ENCODE data around the gene TP53BP1.
A peak's percentile ranks its signal among the peaks of the same experiment; 100 is the strongest.

The TP53BP1 gene

GRCh38 chr15:43515741-43516140 lies 22.8 kb upstream of the TP53BP1 start:
- Histone ChIP-seq H3K36me3 (ENCODE audit: insufficient read depth, low read length) (peaks cover 4% of the 10 kb centered on the region), H3K27me3 (ENCODE audit: insufficient read depth, low read length) (no peaks in the 10 kb centered on the region), H2AFZ (ENCODE audit: low read depth, low read length) (no peak overlapping the region), H3K4me3 (ENCODE audit: low read length) (peak overlapping the region; percentile 55), H3K9me3 (ENCODE audit: low read length) (no peaks in the 10 kb centered on the region), H3K4me1 (ENCODE audit: insufficient read depth, low read length) (peaks cover 66% of the 10 kb centered on the region)

- Histone ChIP-seq H2AFZ (ENCODE audit: low read depth, low read length) (no peak overlapping the region), H3K4me1 (ENCODE audit: insufficient read depth, low read length) (peaks cover 69% of the 10 kb centered on the region), H3K27me3 (ENCODE audit: insufficient read depth, low read length) (no peaks in the 10 kb centered on the region), H3K9me3 (ENCODE audit: low read length) (no peaks in the 10 kb centered on the region), H3K36me3 (ENCODE audit: insufficient read depth, low read length) (no peaks in the 10 kb centered on the region), H3K4me3 (ENCODE audit: low read length) (no peak overlapping the region)
These were observed 21.5 kb upstream of the TP53BP1 start for GRCh38 chr15:43514241-43515057.

GRCh38 chr15:43513550-43513949 lies 20.6 kb upstream of the TP53BP1 start:
- Histone ChIP-seq H3K4me3 (ENCODE audit: low read length) (no peak overlapping the region), H3K27me3 (ENCODE audit: insufficient read depth, low read length) (no peaks in the 10 kb centered on the region)

GRCh38 chr15:43511012-43511885 lies 18.3 kb upstream of the TP53BP1 start:
- Histone ChIP-seq H2AFZ (ENCODE audit: low read depth, low read length) (peak overlapping the region; percentile 0), H3K4me3 (ENCODE audit: low read length) (peak overlapping the region; percentile 53), H3K27me3 (ENCODE audit: insufficient read depth, low read length) (no peaks in the 10 kb centered on the region), H3K9me3 (ENCODE audit: low read length) (no peaks in the 10 kb centered on the region), H3K4me1 (ENCODE audit: insufficient read depth, low read length) (peaks cover 53% of the 10 kb centered on the region), H3K36me3 (ENCODE audit: insufficient read depth, low read length) (no peaks in the 10 kb centered on the region)

More at GRCh38 chr15:43513550-43513949, 20.6 kb upstream of the TP53BP1 start:
- Histone ChIP-seq H3K4me1 (ENCODE audit: insufficient read depth, low read length) (peaks cover 68% of the 10 kb centered on the region), H2AFZ (ENCODE audit: low read depth, low read length) (no peak overlapping the region), H3K36me3 (ENCODE audit: insufficient read depth, low read length) (no peaks in the 10 kb centered on the region), H3K9me3 (ENCODE audit: low read length) (no peaks in the 10 kb centered on the region)

GRCh38 chr15:43510200-43511011 lies 17.4 kb upstream of the TP53BP1 start:
- no peaks in the 10 kb centered on the region for H3K27me3 ChIP-seq (ENCODE audit: insufficient read depth, low read length)
- H3K4me1 ChIP-seq (ENCODE audit: insufficient read depth, low read length) = peaks cover 53% of the 10 kb centered on the region
- peak overlapping the region; percentile 67 for H3K4me3 ChIP-seq (ENCODE audit: low read length)
- no peaks in the 10 kb centered on the region for H3K9me3 ChIP-seq (ENCODE audit: low read length)
- peak overlapping the region; percentile 46 for H2AFZ ChIP-seq (ENCODE audit: low read depth, low read length)
- H3K36me3 ChIP-seq (ENCODE audit: insufficient read depth, low read length) = no peaks in the 10 kb centered on the region

- Histone ChIP-seq H2AFZ (ENCODE audit: low read depth, low read length) (no peak overlapping the region), H3K36me3 (ENCODE audit: insufficient read depth, low read length) (no peaks in the 10 kb centered on the region), H3K4me3 (ENCODE audit: low read length) (peak overlapping the region; percentile 67), H3K9me3 (ENCODE audit: low read length) (no peaks in the 10 kb centered on the region), H3K4me1 (ENCODE audit: insufficient read depth, low read length) (peaks cover 50% of the 10 kb centered on the region), H3K27me3 (ENCODE audit: insufficient read depth, low read length) (no peaks in the 10 kb centered on the region)
These were observed 16.8 kb upstream of the TP53BP1 start for GRCh38 chr15:43509660-43510199.

- H3K9me3 ChIP-seq (ENCODE audit: low read length) = no peaks in the 10 kb centered on the region
- no peak overlapping the region for H2AFZ ChIP-seq (ENCODE audit: low read depth, low read length)
- no peaks in the 10 kb centered on the region for H3K27me3 ChIP-seq (ENCODE audit: insufficient read depth, low read length)
- no peaks in the 10 kb centered on the region for H3K36me3 ChIP-seq (ENCODE audit: insufficient read depth, low read length)
- H3K4me3 ChIP-seq (ENCODE audit: low read length) = peak overlapping the region; percentile 67
- peaks cover 45% of the 10 kb centered on the region for H3K4me1 ChIP-seq (ENCODE audit: insufficient read depth, low read length)
These were observed 16.2 kb upstream of the TP53BP1 start for GRCh38 chr15:43508991-43509659.

- Histone ChIP-seq H2AFZ (ENCODE audit: low read depth, low read length) (no peak overlapping the region), H3K27me3 (ENCODE audit: insufficient read depth, low read length) (no peaks in the 10 kb centered on the region), H3K9me3 (ENCODE audit: low read length) (no peaks in the 10 kb centered on the region), H3K4me1 (ENCODE audit: insufficient read depth, low read length) (peaks cover 38% of the 10 kb centered on the region), H3K4me3 (ENCODE audit: low read length) (peak overlapping the region; percentile 67), H3K36me3 (ENCODE audit: insufficient read depth, low read length) (no peaks in the 10 kb centered on the region)
These were observed 15.5 kb upstream of the TP53BP1 start for GRCh38 chr15:43508421-43508820.

GRCh38 chr15:43505738-43506137 lies 12.8 kb upstream of the TP53BP1 start:
- no peaks in the 10 kb centered on the region for H3K9me3 ChIP-seq (ENCODE audit: low read length)
- H3K36me3 ChIP-seq (ENCODE audit: insufficient read depth, low read length) = no peaks in the 10 kb centered on the region
- H3K4me3 ChIP-seq (ENCODE audit: low read length) = no peak overlapping the region
- peaks cover 27% of the 10 kb centered on the region for H3K4me1 ChIP-seq (ENCODE audit: insufficient read depth, low read length)
- H2AFZ ChIP-seq (ENCODE audit: low read depth, low read length) = no peak overlapping the region
- no peaks in the 10 kb centered on the region for H3K27me3 ChIP-seq (ENCODE audit: insufficient read depth, low read length)

- no peaks in the 10 kb centered on the region for H3K27me3 ChIP-seq (ENCODE audit: insufficient read depth, low read length)
- no peak overlapping the region for H3K4me3 ChIP-seq (ENCODE audit: low read length)
- no peaks in the 10 kb centered on the region for H3K9me3 ChIP-seq (ENCODE audit: low read length)
- no peaks in the 10 kb centered on the region for H3K4me1 ChIP-seq (ENCODE audit: insufficient read depth, low read length)
- no peaks in the 10 kb centered on the region for H3K36me3 ChIP-seq (ENCODE audit: insufficient read depth, low read length)
- no peak overlapping the region for H2AFZ ChIP-seq (ENCODE audit: low read depth, low read length)
These were observed 6.7 kb upstream of the TP53BP1 start for GRCh38 chr15:43499635-43500034.

- Histone ChIP-seq H3K4me1 (ENCODE audit: insufficient read depth, low read length) (peaks cover 5% of the 10 kb centered on the region), H3K36me3 (ENCODE audit: insufficient read depth, low read length) (no peaks in the 10 kb centered on the region), H2AFZ (ENCODE audit: low read depth, low read length) (no peak overlapping the region), H3K27me3 (ENCODE audit: insufficient read depth, low read length) (no peaks in the 10 kb centered on the region), H3K9me3 (ENCODE audit: low read length) (no peaks in the 10 kb centered on the region), H3K4me3 (ENCODE audit: low read length) (no peak overlapping the region)
These were observed 6.0 kb upstream of the TP53BP1 start for GRCh38 chr15:43498990-43499389.
